ENCODE measurements around the gene TEX19.

Gene TEX19

GRCh38 chr17:82321947-82322466 lies 37.0 kb upstream of the TEX19 start:
- no peak for DNase-seq (ENCODE audit: low spot score)

GRCh38 chr17:82322526-82323453 lies 36.3 kb upstream of the TEX19 start:
- DNase-seq (ENCODE audit: low spot score) = no peak

- DNase-seq (ENCODE audit: low spot score) = no peak
These were observed 35.4 kb upstream of the TEX19 start for GRCh38 chr17:82323514-82324234.

DNA sequence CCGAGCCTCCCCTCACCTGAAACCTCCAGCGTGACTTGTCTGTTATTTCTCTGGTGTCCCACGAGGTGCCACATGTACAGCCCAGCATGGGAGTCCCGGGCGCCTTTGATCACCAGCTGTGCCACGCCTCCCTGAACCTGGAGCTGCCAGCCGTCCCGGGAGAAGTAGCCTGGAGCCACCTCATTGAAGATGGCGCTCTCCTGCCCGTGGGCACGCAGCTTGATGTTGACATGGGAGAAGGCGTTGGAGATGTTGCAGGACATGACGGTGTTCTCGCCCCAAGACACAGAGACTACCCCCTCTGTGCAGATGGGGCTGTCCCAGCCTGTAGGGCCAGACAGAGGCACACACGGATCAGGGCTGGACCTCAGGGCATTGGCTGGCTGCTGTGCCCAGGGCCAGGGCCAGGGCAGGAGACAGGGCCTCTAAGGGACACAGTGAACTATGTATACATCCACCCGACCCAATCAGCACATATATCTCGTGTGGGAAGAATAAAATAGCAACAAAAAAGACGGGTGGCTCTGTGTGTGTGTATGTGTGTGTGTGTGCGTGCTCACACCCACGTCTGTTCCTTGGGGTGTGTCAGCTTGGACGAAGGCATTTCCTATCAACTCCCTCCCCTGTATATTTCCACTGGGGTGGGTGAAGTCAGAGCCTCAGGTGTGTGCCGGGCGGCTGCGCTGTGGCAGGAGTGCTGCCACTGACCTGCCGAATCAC lies 34.3 kb upstream of the TEX19 start:
- no peak for DNase-seq (ENCODE audit: low spot score)

- DNase-seq (ENCODE audit: low spot score) = no peak
These were observed 33.5 kb upstream of the TEX19 start for GRCh38 chr17:82325286-82326180.

DNA sequence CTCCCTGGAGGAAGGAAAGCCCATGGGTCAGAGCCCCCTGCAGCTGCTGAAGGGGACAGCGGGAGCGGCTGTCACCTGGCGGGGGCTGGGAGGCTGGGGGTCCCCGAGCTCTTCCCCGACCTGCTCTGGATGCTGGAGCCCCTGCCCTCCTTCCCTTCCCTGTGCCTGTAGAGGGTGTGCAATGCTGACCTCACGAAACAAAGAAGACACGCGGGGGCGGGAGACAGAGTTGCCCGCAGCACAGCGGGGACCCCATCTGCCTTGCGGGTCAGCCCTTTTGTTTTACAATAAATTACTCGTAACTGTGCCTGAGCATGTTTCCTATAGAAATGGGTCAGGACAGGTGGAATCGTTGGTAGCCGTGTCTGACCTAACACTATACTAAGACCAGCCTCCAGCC lies 31.8 kb upstream of the TEX19 start:
- DNase-seq (ENCODE audit: low spot score) = no peak

DNA sequence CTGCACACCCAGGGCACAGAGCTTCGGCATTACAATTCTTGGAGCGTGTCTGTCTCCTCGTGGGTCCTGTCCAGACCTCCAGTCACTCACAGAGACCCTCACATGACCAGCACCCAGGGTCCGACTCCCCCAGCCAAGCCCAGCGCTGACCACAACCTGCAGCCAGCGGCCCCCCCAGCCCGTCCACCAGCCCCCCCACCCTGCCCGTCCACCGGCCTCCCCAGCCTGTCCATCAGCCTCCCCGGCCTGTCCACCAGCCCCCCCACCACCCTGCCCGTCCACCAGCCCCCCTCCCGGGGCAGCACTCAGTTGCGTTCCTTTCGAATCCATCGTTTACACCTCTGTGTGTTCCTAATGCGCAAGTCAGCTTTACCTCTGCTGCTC lies 31.3 kb upstream of the TEX19 start:
- DNase-seq (ENCODE audit: low spot score) = no peak

- DNase-seq (ENCODE audit: low spot score) = no peak
These were observed 30.7 kb upstream of the TEX19 start for GRCh38 chr17:82328141-82328993.

- DNase-seq (ENCODE audit: low spot score) = no peak
These were observed 30.0 kb upstream of the TEX19 start for GRCh38 chr17:82328994-82329507.

DNA sequence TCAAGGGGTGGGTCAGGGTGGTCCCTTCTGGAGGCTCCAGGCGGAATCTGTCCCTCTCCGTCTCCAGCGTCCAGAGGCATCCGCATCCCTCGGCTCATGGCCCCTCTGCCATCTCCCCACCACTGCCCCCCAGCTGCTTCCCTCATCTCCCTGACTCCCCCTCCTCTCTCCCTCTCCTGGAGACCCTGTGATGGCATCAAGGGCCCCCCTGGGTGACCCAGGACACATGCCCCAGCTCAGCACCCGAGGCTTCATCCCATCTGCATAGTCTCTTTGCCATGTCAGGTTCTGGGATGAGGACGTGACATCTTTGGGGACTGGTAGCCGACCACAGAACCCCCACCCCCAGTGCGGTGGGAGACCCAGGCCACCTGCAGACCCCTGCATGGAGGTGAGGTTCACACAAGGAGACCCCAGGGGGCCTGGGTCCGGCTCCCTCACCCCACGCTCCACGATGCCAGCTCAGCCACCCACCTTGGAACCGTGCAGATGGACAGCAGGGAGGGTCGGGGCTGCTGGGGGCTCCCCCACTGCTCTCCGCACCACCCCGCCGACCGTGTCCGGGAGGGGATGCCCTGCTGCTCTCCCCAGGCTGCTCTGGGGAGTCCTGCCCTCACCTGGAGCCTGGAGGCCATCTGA lies 29.2 kb upstream of the TEX19 start:
- no peak for DNase-seq (ENCODE audit: low spot score)

GRCh38 chr17:82330322-82331239 lies 28.5 kb upstream of the TEX19 start:
- peak; percentile 65 for DNase-seq (ENCODE audit: low spot score)

DNA sequence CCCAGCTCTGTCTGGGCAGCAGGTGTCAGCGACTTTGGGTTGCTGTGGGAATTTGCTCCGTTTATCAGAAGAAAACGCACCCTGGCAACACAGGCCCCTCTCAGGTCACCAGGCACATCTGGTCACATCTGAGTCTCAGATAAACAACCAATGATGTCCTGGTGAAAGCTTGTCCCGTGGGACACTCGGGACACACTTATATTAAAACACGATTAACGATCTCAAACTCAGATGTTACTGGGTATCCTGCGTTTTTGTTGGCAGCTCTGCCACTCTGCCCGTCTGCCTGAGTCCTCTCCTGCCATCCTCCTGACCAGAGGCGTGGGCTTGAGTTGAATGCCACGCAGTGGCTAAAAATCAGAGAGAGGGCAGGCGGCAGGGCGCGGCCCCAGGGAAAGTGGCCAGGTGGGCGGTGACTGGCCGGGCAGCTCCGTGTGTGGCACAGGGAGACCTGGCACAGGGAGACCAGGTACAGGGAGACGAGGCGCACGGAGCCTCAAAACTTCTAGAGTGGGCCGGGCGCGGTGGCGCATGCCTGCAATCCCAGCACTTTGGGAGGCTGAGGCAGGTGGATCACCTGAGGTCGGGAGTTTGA lies 27.6 kb upstream of the TEX19 start:
- DNase-seq (ENCODE audit: low spot score) = no peak

GRCh38 chr17:82332669-82333278 lies 26.3 kb upstream of the TEX19 start:
- peak; percentile 50 for DNase-seq (ENCODE audit: low spot score)

- DNase-seq (ENCODE audit: low spot score) = peak; percentile 72
These were observed 25.5 kb upstream of the TEX19 start, which contains the start of gene SECTM1 for GRCh38 chr17:82333279-82334171. Gene SECTM1 (minus strand): TSS chr17:82333766. CDS start chr17:82327240, 6,526 bp downstream.

DNA sequence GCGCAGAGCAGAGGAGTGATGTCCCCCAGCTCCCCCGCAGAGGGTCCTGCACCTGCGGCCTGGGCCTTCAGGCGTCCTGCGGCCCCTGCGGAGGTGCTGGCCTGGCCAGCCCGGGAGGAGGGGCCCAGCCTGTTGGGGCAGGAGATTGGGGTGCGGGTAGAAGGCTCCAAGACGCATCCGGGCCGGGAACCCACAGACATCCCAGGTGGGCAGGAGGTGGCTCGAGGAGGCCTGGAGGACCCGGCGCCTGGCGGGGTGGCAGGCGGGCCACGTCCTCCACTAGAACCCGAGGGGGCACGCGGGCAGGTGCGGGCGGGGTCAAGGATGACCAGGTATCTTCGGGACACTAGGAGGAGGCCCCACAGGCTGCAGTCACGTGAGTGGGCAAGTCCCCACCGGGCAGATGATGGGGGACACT lies 24.8 kb upstream of the TEX19 start:
- no peak for DNase-seq (ENCODE audit: low spot score)

- no peak for DNase-seq (ENCODE audit: low spot score)
These were observed 24.2 kb upstream of the TEX19 start for GRCh38 chr17:82334622-82335394.

Measured in AG08395 (cell line).